ENCODE measurements around the gene HEXD.

DNA sequence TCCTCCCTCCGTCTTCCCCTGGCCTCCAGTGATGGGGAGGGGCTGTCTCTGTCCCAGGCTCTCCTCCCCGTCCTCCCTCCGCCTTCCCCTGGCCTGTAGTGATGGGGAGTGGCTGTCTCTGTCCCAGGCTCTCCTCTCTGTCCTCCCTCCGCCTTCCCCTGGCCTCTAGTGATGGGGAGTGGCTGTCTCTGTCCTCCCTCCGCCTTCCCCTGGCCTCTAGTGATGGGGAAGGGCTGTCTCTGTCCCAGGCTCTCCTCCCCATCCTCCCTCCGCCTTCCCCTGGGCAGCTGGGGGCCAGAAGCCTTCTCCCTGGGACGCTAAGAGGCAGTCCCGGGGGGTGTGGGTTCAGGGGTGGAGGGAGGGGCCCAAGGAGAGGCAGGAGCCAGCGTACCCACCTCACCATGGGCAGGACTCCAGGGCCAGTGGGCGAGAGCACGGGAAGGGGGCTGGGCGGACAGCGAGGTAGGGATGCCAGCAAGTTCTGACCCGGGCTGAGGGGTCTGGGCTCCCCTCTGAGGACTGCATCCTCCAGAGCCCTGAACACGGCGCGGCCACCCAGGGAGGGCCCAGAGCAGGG lies 31.8 kb upstream of the HEXD start:
- TF ChIP-seq, protein P1, sequence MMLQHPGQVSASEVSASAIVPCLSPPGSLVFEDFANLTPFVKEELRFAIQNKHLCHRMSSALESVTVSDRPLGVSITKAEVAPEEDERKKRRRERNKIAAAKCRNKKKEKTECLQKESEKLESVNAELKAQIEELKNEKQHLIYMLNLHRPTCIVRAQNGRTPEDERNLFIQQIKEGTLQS (IDR thresholded peaks at IDR 0.05; ENCODE audit: borderline replicate concordance, extremely low read depth, low read depth, low read length): no peak
- TF ChIP-seq, protein P2, sequence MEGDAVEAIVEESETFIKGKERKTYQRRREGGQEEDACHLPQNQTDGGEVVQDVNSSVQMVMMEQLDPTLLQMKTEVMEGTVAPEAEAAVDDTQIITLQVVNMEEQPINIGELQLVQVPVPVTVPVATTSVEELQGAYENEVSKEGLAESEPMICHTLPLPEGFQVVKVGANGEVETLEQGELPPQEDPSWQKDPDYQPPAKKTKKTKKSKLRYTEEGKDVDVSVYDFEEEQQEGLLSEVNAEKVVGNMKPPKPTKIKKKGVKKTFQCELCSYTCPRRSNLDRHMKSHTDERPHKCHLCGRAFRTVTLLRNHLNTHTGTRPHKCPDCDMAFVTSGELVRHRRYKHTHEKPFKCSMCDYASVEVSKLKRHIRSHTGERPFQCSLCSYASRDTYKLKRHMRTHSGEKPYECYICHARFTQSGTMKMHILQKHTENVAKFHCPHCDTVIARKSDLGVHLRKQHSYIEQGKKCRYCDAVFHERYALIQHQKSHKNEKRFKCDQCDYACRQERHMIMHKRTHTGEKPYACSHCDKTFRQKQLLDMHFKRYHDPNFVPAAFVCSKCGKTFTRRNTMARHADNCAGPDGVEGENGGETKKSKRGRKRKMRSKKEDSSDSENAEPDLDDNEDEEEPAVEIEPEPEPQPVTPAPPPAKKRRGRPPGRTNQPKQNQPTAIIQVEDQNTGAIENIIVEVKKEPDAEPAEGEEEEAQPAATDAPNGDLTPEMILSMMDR (IDR thresholded peaks at IDR 0.05 in 2 of 3, conservative IDR thresholded peaks at IDR 0.05 in 1 of 3; ENCODE audit: control insufficient read depth in 2 of 3, extremely low read depth in 1 of 3, insufficient read depth in 1 of 3, low read depth in 3 of 3, low read length in 3 of 3): no peak
- no peak for TF ChIP-seq ZNF274 (IDR thresholded peaks at IDR 0.05; ENCODE audit: insufficient read depth, insufficient read length)
- TF ChIP-seq PML (IDR thresholded peaks at IDR 0.05; ENCODE audit: low read length): no peak
- no peak for TF ChIP-seq CBX5 (IDR thresholded peaks at IDR 0.05; ENCODE audit: low read depth)
- no peak for TF ChIP-seq RCOR1 (conservative IDR thresholded peaks at IDR 0.05; ENCODE audit: low read depth, low read length)
- TF ChIP-seq, protein P3, sequence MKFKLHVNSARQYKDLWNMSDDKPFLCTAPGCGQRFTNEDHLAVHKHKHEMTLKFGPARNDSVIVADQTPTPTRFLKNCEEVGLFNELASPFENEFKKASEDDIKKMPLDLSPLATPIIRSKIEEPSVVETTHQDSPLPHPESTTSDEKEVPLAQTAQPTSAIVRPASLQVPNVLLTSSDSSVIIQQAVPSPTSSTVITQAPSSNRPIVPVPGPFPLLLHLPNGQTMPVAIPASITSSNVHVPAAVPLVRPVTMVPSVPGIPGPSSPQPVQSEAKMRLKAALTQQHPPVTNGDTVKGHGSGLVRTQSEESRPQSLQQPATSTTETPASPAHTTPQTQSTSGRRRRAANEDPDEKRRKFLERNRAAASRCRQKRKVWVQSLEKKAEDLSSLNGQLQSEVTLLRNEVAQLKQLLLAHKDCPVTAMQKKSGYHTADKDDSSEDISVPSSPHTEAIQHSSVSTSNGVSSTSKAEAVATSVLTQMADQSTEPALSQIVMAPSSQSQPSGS (IDR thresholded peaks at IDR 0.05; ENCODE audit: low read length): no peak
- no peak for TF ChIP-seq POLR2AphosphoS5 (IDR thresholded peaks at IDR 0.05; ENCODE audit: low read length)
- TF ChIP-seq, protein P4, sequence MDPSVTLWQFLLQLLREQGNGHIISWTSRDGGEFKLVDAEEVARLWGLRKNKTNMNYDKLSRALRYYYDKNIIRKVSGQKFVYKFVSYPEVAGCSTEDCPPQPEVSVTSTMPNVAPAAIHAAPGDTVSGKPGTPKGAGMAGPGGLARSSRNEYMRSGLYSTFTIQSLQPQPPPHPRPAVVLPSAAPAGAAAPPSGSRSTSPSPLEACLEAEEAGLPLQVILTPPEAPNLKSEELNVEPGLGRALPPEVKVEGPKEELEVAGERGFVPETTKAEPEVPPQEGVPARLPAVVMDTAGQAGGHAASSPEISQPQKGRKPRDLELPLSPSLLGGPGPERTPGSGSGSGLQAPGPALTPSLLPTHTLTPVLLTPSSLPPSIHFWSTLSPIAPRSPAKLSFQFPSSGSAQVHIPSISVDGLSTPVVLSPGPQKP (IDR thresholded peaks at IDR 0.05; ENCODE audit: low read depth, low read length): no peak
- TF ChIP-seq EZH2 (IDR thresholded peaks at IDR 0.05; ENCODE audit: borderline replicate concordance, control insufficient read depth, low read depth, low read length): no peak
- TF ChIP-seq SPI1 (IDR thresholded peaks at IDR 0.05; ENCODE audit: borderline replicate concordance, insufficient read depth, low read depth, low read length): no peak
- no peak for TF ChIP-seq ZBTB33 (IDR thresholded peaks at IDR 0.05)
- TF ChIP-seq CHD2 (IDR thresholded peaks at IDR 0.05; ENCODE audit: borderline replicate concordance, low read depth, low read length): no peak

All from GM12878 (cell line).